OCI-M1 (cell line): ENCODE measurements around the gene DYNC2H1.

Experiments used
- DNase-seq: peaks from one replicate; lab custom pipeline; 2025; lab: John Stamatoyannopoulos, UW

Gene DYNC2H1

GRCh38 chr11:103281301-103281700, 172.1 kb downstream of the DYNC2H1 start:
- DNase-seq = no peak

GRCh38 chr11:103284260-103284659, 175.0 kb downstream of the DYNC2H1 start:
- no peak for DNase-seq

GRCh38 chr11:103294516-103294915, 185.3 kb downstream of the DYNC2H1 start:
- DNase-seq = no peak

- DNase-seq = peak; percentile 8
These were observed 186.5 kb downstream of the DYNC2H1 start for GRCh38 chr11:103295704-103296103.

GRCh38 chr11:103297900-103298299, 188.7 kb downstream of the DYNC2H1 start:
- no peak for DNase-seq

DNA sequence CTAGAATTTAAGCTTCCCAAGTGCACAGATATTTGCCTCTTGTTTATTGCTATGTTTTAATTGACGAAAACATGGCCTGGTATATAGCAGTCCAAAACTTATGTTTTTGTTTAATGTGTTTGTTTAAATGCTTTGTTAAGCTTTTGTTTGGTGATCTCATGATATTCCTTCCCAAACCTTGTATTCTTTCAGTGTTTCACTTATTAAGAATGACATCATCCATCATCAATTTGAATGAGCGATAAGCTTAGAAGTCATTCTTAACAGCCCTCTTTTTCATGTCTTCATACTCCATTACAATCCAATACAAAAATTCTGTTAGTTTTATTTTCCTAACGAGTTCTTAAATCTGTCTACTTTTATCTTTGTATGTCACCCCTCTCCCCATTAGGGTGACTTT, 206.0 kb downstream of the DYNC2H1 start:
- no peak for DNase-seq

- DNase-seq = no peak
These were observed 207.9 kb downstream of the DYNC2H1 start for GRCh38 chr11:103317118-103317517.

- DNase-seq = no peak
These were observed 213.6 kb downstream of the DYNC2H1 start for GRCh38 chr11:103322821-103323220.

- no peak for DNase-seq
These were observed 216.5 kb downstream of the DYNC2H1 start for GRCh38 chr11:103325686-103326069.

DNA sequence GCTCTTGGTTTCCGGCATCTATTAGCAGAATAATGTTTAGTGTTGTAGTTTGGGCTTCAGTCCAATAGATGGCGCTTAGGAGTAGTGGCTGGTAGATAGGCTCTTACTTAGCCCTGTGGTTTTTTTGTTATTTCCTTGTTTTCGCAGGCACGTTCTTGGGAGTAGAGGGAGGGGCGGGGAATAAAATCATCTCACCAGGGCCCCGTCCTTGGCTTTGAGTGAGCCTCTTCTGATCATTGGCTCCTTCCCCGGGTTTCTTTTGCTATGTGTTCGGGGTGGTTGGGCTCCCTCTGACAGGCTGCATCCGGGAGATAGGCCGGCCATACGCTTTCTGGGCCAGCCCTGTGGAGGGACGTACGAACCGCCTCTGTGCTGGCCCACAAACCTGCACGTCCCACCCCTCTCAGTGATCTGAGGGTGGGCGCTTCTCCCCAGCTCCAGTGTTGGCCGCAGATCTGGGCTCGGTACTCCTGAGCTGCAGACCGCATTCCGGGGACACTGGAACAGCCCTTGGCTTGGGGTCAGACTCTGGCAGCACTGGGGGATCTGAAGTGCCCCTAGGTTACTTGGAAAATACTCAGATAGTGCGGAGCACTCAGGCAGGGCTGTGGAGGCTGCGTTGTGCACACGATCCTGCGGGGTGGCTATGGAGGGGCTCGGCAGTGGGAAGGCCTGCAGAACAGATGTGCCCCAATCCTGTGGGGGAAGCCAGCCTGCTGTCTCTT, 217.0 kb downstream of the DYNC2H1 start:
- DNase-seq = peak; percentile 76

- no peak for DNase-seq
These were observed 218.5 kb downstream of the DYNC2H1 start for GRCh38 chr11:103327721-103328120.

- DNase-seq = no peak
These were observed 223.2 kb downstream of the DYNC2H1 start for GRCh38 chr11:103332409-103332808.

DNA sequence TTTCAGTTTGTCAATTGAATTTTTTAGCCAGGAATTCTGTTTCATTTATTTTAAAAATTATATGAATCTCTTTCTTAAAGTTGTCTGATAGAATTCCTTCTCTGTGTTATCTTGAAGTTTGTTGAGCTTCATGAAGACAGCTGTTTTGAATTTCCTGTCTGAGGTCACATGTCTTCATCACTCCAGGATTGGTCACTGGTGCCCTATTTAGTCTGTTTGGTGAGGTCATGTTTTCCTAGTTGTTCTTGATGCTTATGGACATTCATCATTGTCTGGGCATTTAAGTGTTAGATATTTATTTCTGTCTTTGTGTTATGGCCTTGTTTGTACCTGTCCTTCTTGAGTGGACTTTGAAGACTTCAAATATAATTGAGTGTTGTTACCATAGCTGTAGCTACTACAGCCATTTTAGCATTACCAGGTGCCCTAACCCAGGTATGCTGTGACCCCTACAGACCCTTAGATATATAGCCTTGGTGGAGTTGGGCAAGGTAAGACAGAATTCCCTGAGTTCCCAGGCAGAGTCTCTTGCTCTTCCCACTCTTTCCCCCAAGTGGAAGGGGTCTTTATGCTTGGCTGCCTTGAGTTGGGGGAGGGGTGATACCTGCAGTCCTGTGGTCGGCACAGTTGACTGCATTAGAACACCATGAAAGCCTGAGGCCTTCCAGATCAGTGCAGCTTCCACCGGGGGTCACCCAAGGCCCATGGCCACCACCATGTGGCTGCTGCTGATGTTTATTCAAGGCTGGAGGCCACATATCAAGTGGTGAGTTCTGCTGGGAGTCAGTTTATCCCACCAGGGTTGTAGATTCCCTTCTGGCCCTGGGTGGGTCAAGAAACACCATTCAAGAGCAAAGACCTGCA, 229.6 kb downstream of the DYNC2H1 start:
- DNase-seq = no peak

GRCh38 chr11:103339485-103339857, 230.2 kb downstream of the DYNC2H1 start:
- no peak for DNase-seq

GRCh38 chr11:103340956-103341355, 231.7 kb downstream of the DYNC2H1 start:
- DNase-seq = no peak

DNA sequence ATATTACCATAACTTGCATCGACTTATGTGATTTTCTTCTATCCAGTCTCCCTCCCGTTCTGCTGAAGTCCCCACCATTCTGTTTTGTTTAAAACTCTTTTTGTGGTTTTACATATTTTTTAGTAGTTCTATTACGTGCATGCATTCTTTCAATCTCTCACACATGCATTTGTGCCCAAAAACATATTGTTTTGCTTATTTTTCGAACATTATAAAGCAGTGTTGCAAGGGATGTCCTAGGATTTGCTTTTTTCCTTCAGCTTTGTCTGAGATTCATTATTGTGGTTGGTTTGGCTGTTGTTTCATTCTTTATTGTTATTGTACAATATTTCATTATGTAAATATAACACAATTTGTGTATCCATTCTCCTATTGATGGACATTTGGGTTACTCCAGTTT, 235.7 kb downstream of the DYNC2H1 start:
- no peak for DNase-seq

DNA sequence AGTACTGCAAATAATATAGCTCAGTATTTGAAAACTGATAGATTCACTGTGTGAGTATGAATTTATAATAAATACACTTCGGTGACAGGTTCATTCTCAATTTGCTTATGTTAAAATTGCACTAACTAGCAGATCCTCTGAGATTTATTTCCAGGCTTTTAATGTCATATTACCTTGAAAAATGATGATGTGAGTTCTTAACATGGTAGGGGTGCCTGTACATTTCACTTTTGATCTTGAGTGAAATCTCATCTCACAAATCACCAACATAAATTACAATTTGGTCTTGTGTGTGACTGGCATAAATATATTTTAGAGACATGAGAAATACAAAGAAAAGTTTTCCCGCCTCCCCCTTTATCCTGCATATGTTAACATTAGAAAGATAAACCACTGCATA, 240.4 kb downstream of the DYNC2H1 start:
- DNase-seq = no peak

GRCh38 chr11:103354656-103355055, 245.4 kb downstream of the DYNC2H1 start:
- DNase-seq = no peak

- no peak for DNase-seq
These were observed 249.0 kb downstream of the DYNC2H1 start for GRCh38 chr11:103358251-103358650.

DNA sequence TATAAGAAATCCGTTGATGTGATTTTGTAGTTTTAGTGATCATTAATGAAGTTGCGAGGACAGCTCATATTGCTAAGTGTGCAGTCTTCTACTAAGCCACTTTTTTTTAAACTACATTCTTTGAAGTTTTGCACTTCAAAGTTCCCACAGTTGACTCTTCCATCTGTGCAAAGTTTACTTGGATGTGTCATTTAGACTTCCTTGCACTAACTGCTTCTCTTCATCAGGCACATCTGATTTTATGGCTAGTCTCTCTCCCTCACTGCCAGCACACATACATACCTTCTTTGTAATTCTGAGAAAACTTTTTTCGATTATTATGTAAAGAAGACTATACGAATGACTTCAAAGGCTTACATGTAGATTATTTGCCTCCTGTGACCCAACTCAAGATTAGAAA, 250.0 kb downstream of the DYNC2H1 start:
- DNase-seq = no peak

DNA sequence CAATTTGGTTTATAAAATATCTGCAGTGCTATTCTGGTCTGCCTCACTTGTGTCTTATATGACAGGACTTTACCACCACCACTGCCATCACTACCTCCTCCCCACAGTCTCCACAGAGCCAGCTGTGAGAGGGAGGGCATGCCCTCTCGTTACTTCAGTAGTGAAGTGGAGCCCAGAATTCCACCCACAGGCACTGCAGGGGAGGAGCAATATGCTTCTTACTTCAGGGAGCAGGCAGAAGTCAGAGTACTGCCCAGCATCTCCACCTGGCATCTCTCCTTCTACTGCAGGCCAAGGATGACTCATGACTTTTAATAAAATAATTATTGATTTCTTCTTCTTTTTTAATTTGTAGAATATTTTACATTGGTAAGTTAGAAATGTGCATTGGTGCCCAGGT, 255.5 kb downstream of the DYNC2H1 start:
- DNase-seq = no peak

DNA sequence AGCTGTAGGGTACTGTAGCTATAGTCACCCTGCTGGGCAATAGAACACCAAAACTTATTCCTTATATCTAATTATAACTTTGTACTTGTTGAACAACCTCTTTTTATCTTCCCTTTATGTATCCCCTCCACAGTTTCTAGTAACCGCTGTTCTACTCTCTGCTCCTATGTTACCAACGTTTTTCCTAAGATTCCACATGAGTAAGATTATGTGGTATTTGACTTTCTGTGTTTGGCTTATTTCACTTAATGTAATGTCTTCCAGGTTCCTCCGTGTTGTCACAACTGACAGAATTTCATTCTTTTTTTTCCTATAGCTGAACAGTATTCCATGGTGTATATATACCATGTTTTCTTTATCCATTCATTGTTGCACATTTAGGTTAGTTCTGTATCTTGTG, 258.4 kb downstream of the DYNC2H1 start:
- no peak for DNase-seq

- DNase-seq = no peak
These were observed 258.9 kb downstream of the DYNC2H1 start for GRCh38 chr11:103368145-103368544.
